Cardiac fibroblast (primary cell): ENCODE measurements around the gene ETS2.
A peak's percentile ranks its signal among the peaks of the same experiment; 100 is the strongest.

Source experiments
- DNase-seq, 2 donors: peaks; one replicate each; pipeline versions ENCODE4 v3.0.0 to v3.0.0-alpha.2; 2010; ENCODE audit warnings: low read depth in 2 of 2
- H3K4me3 ChIP-seq, 2 donors: replicated peaks in 1 of 2; 1 replicate in 1 of 2; 2 replicates in 1 of 2; pipeline ENCODE4 v1.5.1; 2011; ENCODE audit warnings: low read depth in 2 of 2, low read length in 2 of 2, mild to moderate bottlenecking in 2 of 2, moderate library complexity in 1 of 2
- TF ChIP-seq, protein P1 (sequence below): IDR thresholded peaks from one replicate; pipeline ENCODE4 v1.5.1; 2011; ENCODE audit warnings: low read depth, mild to moderate bottlenecking, low read length, inconsistent platforms

Gene ETS2

DNA sequence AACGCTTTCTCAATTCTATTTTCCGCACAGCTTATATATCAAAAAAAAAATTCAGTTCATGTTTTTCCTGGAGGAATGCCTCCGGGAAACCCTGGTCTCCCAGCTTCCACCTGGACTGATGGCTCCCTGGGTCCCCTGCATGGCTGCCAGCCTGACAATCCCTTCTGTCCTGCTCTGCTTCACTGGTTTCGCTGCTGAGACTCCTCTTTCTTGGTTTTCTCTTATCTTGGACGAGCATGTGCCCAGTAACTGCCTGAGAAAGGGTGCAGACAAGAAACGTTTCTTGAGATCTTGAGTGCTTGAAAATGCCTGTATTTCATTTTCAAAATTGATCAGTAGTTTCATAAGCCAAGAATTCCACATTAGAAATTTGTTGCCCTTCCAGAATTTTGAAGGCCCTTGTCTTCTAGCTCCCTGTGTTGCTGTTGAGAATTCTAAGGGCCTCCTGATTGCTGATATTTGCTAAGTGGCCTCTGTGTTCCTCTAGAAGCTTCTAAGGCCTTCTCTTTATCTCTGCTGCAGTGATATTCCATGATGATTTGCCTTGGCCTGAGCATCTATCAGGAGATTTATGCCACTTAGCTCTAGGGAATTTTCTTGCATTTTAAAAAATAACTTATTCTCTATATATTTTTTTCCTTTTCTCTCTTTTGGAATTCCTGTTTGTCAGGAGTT, 44.7 kb downstream of the ETS2 start:
- H3K4me3 ChIP-seq, result no peak overlapping the region
- TF ChIP-seq, protein P1, sequence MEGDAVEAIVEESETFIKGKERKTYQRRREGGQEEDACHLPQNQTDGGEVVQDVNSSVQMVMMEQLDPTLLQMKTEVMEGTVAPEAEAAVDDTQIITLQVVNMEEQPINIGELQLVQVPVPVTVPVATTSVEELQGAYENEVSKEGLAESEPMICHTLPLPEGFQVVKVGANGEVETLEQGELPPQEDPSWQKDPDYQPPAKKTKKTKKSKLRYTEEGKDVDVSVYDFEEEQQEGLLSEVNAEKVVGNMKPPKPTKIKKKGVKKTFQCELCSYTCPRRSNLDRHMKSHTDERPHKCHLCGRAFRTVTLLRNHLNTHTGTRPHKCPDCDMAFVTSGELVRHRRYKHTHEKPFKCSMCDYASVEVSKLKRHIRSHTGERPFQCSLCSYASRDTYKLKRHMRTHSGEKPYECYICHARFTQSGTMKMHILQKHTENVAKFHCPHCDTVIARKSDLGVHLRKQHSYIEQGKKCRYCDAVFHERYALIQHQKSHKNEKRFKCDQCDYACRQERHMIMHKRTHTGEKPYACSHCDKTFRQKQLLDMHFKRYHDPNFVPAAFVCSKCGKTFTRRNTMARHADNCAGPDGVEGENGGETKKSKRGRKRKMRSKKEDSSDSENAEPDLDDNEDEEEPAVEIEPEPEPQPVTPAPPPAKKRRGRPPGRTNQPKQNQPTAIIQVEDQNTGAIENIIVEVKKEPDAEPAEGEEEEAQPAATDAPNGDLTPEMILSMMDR, result no peak

DNA sequence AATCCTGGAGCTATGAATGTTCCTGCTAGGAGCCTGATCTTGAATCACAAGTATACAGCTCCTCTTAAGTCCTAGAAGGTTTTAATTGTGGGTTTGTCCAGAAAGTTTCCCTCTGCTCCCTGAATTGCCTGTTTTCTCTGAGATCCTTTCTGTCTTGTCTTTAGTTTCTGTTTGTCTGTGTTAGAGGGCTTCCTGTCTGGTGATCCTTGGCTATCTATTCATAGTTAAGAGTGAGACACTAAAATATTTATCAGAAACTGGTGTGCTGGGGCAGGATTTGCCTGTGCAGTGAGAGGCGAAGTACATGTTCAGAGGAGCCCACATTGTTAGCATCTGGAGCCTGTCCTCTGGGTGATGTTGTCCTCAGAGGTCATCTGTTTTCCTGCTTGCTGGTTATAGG, 45.4 kb downstream of the ETS2 start:
- no peak overlapping the region for H3K4me3 ChIP-seq
- DNase-seq, result peak in 1 of 2 donors; percentile 34
- TF ChIP-seq, protein P1, result no peak

More for the DNA sequence above, 44.7 kb downstream of the ETS2 start:
- no peak for DNase-seq

DNA sequence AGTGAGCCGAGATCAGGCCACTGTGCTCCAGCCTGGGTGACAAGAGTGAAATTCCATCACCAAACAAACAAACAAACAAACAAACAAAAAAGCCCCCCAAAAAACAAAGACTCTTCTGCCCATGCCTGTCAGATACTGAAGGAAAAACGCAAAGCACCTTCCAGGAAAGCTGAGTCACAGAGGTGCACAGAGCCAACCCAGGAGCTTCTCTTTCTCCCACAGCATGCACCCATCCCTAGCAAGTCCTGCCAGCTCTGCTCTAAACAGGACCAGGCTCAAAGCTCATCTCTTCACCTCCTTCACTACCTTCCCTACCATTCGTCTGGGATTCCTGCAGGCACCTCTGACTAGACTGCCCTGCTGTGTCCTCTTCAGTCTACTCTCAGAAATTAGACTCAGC, 46.5 kb downstream of the ETS2 start:
- H3K4me3 ChIP-seq, result no peak overlapping the region
- TF ChIP-seq, protein P1, result no peak
- DNase-seq, result peak in 1 of 2 donors; percentile 39

DNA sequence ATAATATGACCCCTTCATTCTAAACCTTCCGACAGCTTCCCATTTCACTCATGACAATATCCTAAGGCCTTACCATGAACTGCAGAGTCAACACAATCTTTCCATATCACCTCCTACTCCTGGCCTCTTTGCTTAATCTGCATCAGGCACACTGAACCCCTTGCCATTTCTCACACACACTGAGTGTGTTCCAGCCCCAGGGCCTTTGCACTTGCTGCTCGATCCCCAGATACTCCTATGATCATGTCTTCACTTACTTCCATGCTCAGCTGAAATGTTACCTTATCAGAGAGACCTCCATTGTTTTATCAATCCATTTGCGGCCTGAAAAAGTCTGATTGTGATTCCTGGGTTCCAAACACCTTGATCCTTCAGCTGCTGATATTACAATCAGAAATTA, 47.0 kb downstream of the ETS2 start:
- DNase-seq, result no peak
- TF ChIP-seq, protein P1, result no peak
- H3K4me3 ChIP-seq, result no peak overlapping the region

DNA sequence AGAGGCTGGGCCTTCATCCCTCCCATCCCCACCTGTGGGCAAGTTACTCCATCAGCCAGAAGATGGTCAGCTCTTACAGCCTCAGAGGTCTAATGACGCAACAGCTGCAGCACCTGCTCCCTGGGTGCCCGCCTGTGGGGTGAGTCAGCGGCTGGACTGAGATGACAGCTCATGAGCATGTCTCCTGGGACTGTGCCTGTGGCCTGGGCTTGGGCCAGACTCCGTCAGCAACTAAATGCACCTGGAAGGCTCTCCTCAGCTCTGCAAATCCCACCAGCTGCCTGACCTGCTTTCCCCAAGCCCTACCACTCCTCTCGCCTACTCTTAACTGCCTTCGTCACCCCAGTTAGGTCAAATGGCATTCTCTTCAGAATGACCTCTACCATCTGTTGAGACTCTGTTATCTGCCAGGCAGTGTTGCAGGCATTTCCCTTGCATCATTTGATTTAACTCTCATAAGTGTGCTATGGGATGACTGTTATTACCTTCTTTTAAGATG, 47.7 kb downstream of the ETS2 start:
- TF ChIP-seq, protein P1, result no peak
- DNase-seq, result peak; percentile 90 to 99
- H3K4me3 ChIP-seq, result no peak overlapping the region

DNA sequence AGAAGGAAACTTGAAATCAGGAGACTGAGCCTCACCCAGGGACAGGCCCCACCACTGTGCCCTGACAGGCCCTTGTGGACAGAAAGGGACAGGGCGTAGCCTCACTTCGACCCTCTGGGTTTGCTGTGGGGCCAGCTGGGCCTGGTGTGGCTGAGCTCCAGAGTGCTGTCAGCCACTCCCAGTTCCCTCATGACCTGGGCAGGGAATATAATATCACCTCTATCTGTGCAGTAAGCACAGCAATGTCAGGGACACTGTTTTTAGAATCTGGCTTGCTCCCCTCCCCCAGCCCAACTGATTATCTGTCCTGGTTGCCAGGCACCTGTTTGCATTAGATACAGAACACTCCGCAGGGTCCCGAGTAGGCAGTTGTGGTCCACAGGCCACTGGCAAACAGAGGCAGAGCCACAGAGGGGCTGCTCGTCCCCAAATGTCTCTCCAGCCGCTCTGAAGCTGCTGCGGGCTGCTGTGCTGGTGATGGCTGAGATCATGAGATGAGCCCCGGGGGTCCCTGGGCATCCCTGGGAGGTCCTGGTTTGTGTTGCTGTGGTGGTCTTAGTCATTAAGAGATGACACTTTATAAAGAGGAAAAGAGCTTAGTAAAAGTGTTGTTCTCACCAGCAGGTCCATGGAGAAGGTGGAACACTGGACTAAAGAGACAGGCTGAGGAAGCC, 51.6 kb downstream of the ETS2 start:
- DNase-seq, result no peak
- TF ChIP-seq, protein P1, result no peak
- no peak overlapping the region for H3K4me3 ChIP-seq
